Measurements from ENCODE around the gene STMP1.

The STMP1 gene

DNA sequence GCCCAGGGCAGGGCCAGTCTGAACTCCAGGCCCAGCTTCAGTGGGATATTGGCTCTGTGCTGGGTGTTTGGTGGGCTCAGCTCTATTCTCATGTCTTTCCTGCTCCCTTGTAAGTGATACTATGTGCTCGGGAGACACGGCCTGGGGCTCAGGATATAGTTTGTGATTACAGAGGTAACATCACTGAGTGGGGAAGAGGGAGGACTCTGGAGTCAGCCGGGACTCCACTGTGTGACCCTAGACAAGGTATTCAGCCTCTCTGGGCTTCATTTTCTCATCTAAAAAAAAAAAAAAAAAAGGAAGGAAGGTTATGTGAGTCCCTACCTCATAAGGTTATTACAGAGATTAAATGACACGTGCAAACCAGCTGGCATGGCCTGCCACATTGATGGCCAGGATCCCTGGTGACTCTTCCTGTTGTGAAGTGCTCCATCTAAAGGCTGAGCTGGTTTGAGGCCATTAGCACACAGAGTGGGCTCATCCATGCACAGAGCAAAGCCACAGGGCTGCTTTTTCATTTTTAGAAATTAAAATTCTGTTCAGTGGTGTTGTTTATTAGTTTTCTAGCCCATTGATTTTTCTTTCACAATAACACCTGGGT is 50.0 kb downstream of the STMP1 start:
- H3K27ac Mint-ChIP-seq = no peak overlapping the region
- no peaks in the 10 kb centered on the region for H3K36me3 Mint-ChIP-seq (ENCODE audit: insufficient read depth)
- ATAC-seq (replicated peaks) = no peak
- no peak for DNase-seq
- no peaks in the 10 kb centered on the region for H3K27me3 Mint-ChIP-seq
- H3K4me1 Mint-ChIP-seq (ENCODE audit: low read depth in 2 of 2) = no peaks in the 10 kb centered on the region
- H3K9me3 Mint-ChIP-seq = no peaks in the 10 kb centered on the region
- H3K4me3 Mint-ChIP-seq = no peak overlapping the region

- no peaks in the 10 kb centered on the region for H3K36me3 Mint-ChIP-seq (ENCODE audit: insufficient read depth)
- no peak overlapping the region for H3K4me3 Mint-ChIP-seq
- ATAC-seq (replicated peaks) (no peak), DNase-seq (no peak)
- H3K9me3 Mint-ChIP-seq = no peaks in the 10 kb centered on the region
- no peaks in the 10 kb centered on the region for H3K4me1 Mint-ChIP-seq (ENCODE audit: low read depth in 2 of 2)
- H3K27ac Mint-ChIP-seq = no peak overlapping the region
- peaks cover 0 to under 1% of the 10 kb centered on the region in 2 donors for H3K27me3 Mint-ChIP-seq
Measured at GRCh38 chr7:135712796-135713195, 50.5 kb downstream of the STMP1 start.

- Mint-ChIP-seq H3K9me3 (no peaks in the 10 kb centered on the region), H3K36me3 (ENCODE audit: insufficient read depth) (no peaks in the 10 kb centered on the region), H3K4me3 (no peak overlapping the region), H3K27ac (no peak overlapping the region), H3K27me3 (peaks cover 9 to 12% of the 10 kb centered on the region in 2 donors), H3K4me1 (ENCODE audit: low read depth in 2 of 2) (no peaks in the 10 kb centered on the region)
- DNase-seq = no peak
- no peak for ATAC-seq (replicated peaks)
Measured at GRCh38 chr7:135713836-135714470, 51.6 kb downstream of the STMP1 start.

GRCh38 chr7:135714534-135715009 is 52.3 kb downstream of the STMP1 start:
- Mint-ChIP-seq H3K4me1 (ENCODE audit: low read depth in 2 of 2) (no peaks in the 10 kb centered on the region), H3K9me3 (no peaks in the 10 kb centered on the region), H3K27me3 (peaks cover 13 to 15% of the 10 kb centered on the region in 2 donors), H3K36me3 (ENCODE audit: insufficient read depth) (no peaks in the 10 kb centered on the region), H3K27ac (no peak overlapping the region), H3K4me3 (no peak overlapping the region)
- DNase-seq (no peak), ATAC-seq (replicated peaks) (no peak)

DNA sequence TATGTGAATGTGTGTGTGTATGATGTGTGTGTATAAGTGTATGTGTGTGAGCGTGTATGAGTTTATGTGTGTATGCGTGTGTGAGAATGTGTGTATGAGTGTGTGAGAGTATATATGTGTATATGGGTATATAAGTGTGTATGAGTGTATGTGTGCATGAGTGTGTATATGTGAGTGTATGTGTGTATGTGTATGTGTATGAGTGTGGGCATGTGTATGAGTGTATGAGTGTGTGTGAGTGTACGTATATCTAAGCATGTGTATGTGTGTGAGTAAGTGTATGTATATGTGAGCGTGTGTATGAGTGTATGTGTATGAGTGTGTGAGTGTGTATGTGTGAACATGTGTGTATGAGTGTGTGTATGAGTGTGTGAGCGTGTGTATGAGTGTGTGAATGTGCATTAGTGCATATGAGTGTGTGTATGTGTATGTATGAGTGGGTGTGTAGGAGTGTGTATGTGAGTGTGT is 52.8 kb downstream of the STMP1 start:
- H3K4me3 Mint-ChIP-seq = no peak overlapping the region
- H3K36me3 Mint-ChIP-seq (ENCODE audit: insufficient read depth) = no peaks in the 10 kb centered on the region
- H3K27me3 Mint-ChIP-seq = peaks cover 19 to 21% of the 10 kb centered on the region in 2 donors
- H3K27ac Mint-ChIP-seq = no peak overlapping the region
- no peaks in the 10 kb centered on the region for H3K4me1 Mint-ChIP-seq (ENCODE audit: low read depth in 2 of 2)
- H3K9me3 Mint-ChIP-seq = no peaks in the 10 kb centered on the region
- DNase-seq = no peak
- ATAC-seq (replicated peaks) = no peak

DNA sequence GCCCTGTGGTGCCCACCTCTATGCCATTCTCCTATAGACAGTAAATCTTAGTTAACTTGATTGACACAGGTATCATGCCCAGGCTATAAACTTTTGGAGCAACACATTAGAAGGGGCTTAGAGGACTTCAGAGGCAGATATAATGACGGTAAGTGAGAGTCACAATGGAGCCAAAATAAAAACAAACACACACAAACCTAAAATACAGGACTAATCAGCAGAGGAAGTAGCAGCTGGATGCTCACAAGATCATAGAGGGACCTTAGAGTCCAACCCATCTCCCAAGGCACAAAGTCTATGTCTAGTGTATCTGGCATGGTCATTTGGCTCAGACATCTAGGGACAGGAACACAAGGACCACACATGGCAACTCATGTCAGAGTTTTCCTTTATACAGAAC is 53.4 kb downstream of the STMP1 start:
- ATAC-seq (replicated peaks) (no peak), DNase-seq (no peak)
- Mint-ChIP-seq H3K4me3 (no peak overlapping the region), H3K36me3 (ENCODE audit: insufficient read depth) (no peaks in the 10 kb centered on the region), H3K27ac (no peak overlapping the region), H3K9me3 (no peaks in the 10 kb centered on the region), H3K27me3 (peaks cover 24 to 26% of the 10 kb centered on the region in 2 donors), H3K4me1 (ENCODE audit: low read depth in 2 of 2) (no peaks in the 10 kb centered on the region)

DNA sequence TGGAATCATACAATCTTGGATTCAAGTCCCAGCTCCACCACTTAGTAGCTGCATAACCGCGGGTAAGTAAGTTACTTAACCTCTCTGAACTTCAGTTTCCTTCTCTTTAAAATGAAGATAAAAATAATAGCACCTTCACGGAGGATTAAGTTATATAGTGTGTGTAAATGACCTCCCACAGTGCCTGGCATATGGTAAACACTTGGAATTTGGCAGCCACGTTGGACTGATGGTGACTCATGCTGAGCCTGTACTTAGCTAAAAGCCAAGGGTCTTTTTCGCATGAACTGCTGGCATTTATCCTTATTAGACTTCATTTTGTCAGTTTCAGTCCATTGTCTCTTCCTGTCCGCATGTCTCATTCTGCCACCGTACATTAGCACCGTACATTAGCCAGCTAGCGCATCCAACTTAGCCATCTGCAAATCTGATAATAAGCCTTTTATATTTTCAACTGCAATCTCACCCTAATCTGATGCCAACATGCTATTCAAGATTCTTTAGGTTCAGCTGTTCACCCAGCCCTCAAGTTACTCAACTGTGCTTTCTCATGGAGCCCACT is 54.4 kb downstream of the STMP1 start:
- H3K4me3 Mint-ChIP-seq = no peak overlapping the region
- H3K27ac Mint-ChIP-seq = no peak overlapping the region
- DNase-seq (no peak), ATAC-seq (replicated peaks) (no peak)
- no peaks in the 10 kb centered on the region for H3K4me1 Mint-ChIP-seq (ENCODE audit: low read depth in 2 of 2)
- H3K27me3 Mint-ChIP-seq = peaks cover 35 to 37% of the 10 kb centered on the region in 2 donors
- H3K36me3 Mint-ChIP-seq (ENCODE audit: insufficient read depth) = no peaks in the 10 kb centered on the region
- no peaks in the 10 kb centered on the region for H3K9me3 Mint-ChIP-seq

GRCh38 chr7:135717693-135718092 is 55.4 kb downstream of the STMP1 start:
- no peaks in the 10 kb centered on the region for H3K9me3 Mint-ChIP-seq
- H3K27ac Mint-ChIP-seq = no peak overlapping the region
- peaks cover 43 to 45% of the 10 kb centered on the region in 2 donors for H3K27me3 Mint-ChIP-seq
- H3K36me3 Mint-ChIP-seq (ENCODE audit: insufficient read depth) = no peaks in the 10 kb centered on the region
- no peak overlapping the region for H3K4me3 Mint-ChIP-seq
- DNase-seq (no peak), ATAC-seq (replicated peaks) (no peak)
- no peaks in the 10 kb centered on the region for H3K4me1 Mint-ChIP-seq (ENCODE audit: low read depth in 2 of 2)

DNA sequence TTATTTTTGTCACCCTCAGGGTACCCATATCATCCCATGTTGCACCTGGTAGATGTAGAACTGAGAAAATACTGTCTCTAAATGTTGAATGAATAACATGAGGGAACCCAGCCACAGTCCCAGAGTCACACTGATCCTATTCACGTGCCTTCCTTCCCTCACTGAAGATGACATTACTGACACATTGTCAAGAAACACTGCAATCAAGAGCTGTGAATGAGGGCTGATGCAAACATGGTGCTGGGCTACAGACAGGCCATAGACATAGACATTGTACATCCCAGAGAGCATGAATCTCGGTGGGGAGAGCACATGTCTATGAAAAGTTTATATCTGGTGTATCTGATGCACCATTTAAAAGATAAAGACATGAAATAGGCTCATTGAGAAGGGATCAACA is 55.9 kb downstream of the STMP1 start:
- H3K27ac Mint-ChIP-seq = no peak overlapping the region
- no peaks in the 10 kb centered on the region for H3K36me3 Mint-ChIP-seq (ENCODE audit: insufficient read depth)
- H3K9me3 Mint-ChIP-seq = no peaks in the 10 kb centered on the region
- no peak for DNase-seq
- no peak overlapping the region for H3K4me3 Mint-ChIP-seq
- no peak for ATAC-seq (replicated peaks)
- H3K4me1 Mint-ChIP-seq (ENCODE audit: low read depth in 2 of 2) = no peaks in the 10 kb centered on the region
- peaks cover 44 to 50% of the 10 kb centered on the region in 2 donors for H3K27me3 Mint-ChIP-seq

GRCh38 chr7:135718794-135719437 is 56.6 kb downstream of the STMP1 start:
- H3K4me3 Mint-ChIP-seq = no peak overlapping the region
- no peak for ATAC-seq (replicated peaks)
- H3K36me3 Mint-ChIP-seq (ENCODE audit: insufficient read depth) = no peaks in the 10 kb centered on the region
- peaks cover 51 to 57% of the 10 kb centered on the region in 2 donors for H3K27me3 Mint-ChIP-seq
- no peak for DNase-seq
- H3K4me1 Mint-ChIP-seq (ENCODE audit: low read depth in 2 of 2) = no peaks in the 10 kb centered on the region
- no peak overlapping the region for H3K27ac Mint-ChIP-seq
- no peaks in the 10 kb centered on the region for H3K9me3 Mint-ChIP-seq

- Mint-ChIP-seq H3K36me3 (ENCODE audit: insufficient read depth) (no peaks in the 10 kb centered on the region), H3K27me3 (peaks cover 54 to 62% of the 10 kb centered on the region in 2 donors), H3K9me3 (no peaks in the 10 kb centered on the region), H3K4me3 (no peak overlapping the region), H3K4me1 (ENCODE audit: low read depth in 2 of 2) (no peaks in the 10 kb centered on the region), H3K27ac (no peak overlapping the region)
- DNase-seq (no peak), ATAC-seq (replicated peaks) (no peak)
Measured at GRCh38 chr7:135719688-135720087, 57.4 kb downstream of the STMP1 start.

- DNase-seq (no peak), ATAC-seq (replicated peaks) (no peak)
- Mint-ChIP-seq H3K36me3 (ENCODE audit: insufficient read depth) (no peaks in the 10 kb centered on the region), H3K27me3 (peaks cover 60 to 68% of the 10 kb centered on the region in 2 donors), H3K27ac (no peak overlapping the region), H3K4me1 (ENCODE audit: low read depth in 2 of 2) (no peaks in the 10 kb centered on the region), H3K4me3 (no peak overlapping the region), H3K9me3 (no peaks in the 10 kb centered on the region)
Measured at GRCh38 chr7:135721198-135721820, 59.0 kb downstream of the STMP1 start.

DNA sequence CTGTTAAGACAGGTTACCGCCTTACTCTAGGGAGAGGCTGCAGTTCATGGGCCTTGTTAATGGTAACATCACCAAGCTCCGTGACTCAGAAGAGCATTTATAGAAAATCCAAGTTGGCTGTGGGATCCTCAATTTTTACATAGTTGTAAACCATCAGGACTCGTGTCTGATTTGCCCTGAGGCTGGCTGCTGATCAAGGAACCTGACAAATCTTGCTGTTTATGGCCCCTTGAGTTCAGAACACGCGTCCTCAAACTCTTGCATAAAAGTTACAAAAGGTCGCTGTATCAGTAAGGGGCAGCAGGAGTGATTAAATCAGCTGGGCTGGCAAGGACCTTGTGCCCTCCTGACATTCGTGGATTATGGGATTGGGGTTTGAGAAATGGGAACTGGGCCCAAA is 61.1 kb downstream of the STMP1 start:
- Mint-ChIP-seq H3K4me1 (ENCODE audit: low read depth in 2 of 2) (no peaks in the 10 kb centered on the region), H3K36me3 (ENCODE audit: insufficient read depth) (no peaks in the 10 kb centered on the region), H3K27me3 (peaks cover 68 to 81% of the 10 kb centered on the region in 2 donors), H3K9me3 (no peaks in the 10 kb centered on the region), H3K4me3 (no peak overlapping the region), H3K27ac (no peak overlapping the region)
- ATAC-seq (replicated peaks) (no peak), DNase-seq (no peak)

Data from effector memory CD8-positive, alpha-beta T cell (primary cell).